AG04449 (cell line): ENCODE data around the gene CALN1.

ENCODE experiments used
- CTCF ChIA-PET: fragments of 350-600 bp; formaldehyde crosslinking; extraction: SDS; loops from one replicate; lab custom pipeline; 2021; ENCODE audit warnings: antibody characterized with exemption; lab: Yijun Ruan, JAX
- POLR2A ChIA-PET: fragments of 400-600, 350-600 bp; formaldehyde crosslinking; extraction: SDS; loops from one replicate; lab custom pipeline; 2020; ENCODE audit warnings: antibody characterized with exemption, inconsistent platforms; lab: Yijun Ruan, JAX
- DNase-seq: peaks from one replicate; pipeline ENCODE4 v3.0.0-alpha.2; 2010; ENCODE audit warnings: low read depth, low spot score
- H3K4me3 ChIP-seq: 2 replicates; pipeline ENCODE4 v1.5.1; 2011; ENCODE audit warnings: low read depth, mild to moderate bottlenecking, control low read depth, low read length
- TF ChIP-seq, protein P1 (sequence below): IDR thresholded peaks from one replicate; pipeline ENCODE4 v1.5.1; 2011; ENCODE audit warnings: mild to moderate bottlenecking, moderate library complexity, low read length, control low read depth, inconsistent platforms; ENCODE audit not compliant: insufficient read depth; ENCODE audit errors: missing control alignments

Gene CALN1

DNA sequence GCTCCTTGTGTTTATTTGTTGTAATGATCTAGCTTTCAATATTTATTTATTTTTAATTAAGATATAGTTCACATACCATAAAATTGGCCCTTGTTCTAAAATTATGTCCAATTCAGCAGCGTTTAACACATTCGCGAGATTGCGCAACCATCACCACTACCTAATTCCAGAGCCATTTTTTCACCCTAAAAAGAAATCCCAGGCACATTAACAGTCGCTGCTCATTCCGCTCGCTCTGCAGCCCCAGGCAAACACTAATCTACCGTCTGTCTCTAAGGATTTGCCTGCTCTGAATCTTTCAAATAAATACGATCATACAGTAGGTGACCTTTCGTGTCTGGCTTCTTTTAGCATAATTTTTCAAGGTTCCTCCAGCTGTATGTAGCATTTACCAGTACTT, 616.7 kb downstream of the CALN1 start:
- TF ChIP-seq, protein P1, sequence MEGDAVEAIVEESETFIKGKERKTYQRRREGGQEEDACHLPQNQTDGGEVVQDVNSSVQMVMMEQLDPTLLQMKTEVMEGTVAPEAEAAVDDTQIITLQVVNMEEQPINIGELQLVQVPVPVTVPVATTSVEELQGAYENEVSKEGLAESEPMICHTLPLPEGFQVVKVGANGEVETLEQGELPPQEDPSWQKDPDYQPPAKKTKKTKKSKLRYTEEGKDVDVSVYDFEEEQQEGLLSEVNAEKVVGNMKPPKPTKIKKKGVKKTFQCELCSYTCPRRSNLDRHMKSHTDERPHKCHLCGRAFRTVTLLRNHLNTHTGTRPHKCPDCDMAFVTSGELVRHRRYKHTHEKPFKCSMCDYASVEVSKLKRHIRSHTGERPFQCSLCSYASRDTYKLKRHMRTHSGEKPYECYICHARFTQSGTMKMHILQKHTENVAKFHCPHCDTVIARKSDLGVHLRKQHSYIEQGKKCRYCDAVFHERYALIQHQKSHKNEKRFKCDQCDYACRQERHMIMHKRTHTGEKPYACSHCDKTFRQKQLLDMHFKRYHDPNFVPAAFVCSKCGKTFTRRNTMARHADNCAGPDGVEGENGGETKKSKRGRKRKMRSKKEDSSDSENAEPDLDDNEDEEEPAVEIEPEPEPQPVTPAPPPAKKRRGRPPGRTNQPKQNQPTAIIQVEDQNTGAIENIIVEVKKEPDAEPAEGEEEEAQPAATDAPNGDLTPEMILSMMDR = no peak
- no peak overlapping the region for H3K4me3 ChIP-seq
- CTCF ChIA-PET = no interaction called here
- POLR2A ChIA-PET = no interaction called here
- no peak for DNase-seq

DNA sequence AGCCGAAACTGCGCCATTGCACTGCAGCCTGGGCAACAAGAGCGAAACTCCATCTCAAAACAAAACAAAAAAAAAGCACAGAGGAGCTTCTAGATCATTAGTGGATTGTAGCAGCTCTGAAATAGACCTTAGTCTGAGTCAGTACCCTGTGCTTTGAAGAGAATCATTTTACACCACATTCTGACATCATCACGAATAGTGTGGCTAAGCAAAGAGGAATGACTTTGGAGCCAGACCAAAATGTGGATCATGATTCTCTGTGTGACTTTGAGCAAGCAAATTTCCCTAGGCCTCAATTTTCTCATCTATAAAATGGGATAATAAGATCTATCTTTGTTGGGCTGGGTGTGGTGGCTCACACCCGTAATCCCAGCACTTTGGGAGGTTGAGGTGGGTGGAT, 618.9 kb downstream of the CALN1 start:
- ChIA-PET POLR2A (no interaction called here), CTCF (no interaction called here)
- DNase-seq = peak; percentile 21
- no peak overlapping the region for H3K4me3 ChIP-seq
- TF ChIP-seq, protein P1 = no peak

DNA sequence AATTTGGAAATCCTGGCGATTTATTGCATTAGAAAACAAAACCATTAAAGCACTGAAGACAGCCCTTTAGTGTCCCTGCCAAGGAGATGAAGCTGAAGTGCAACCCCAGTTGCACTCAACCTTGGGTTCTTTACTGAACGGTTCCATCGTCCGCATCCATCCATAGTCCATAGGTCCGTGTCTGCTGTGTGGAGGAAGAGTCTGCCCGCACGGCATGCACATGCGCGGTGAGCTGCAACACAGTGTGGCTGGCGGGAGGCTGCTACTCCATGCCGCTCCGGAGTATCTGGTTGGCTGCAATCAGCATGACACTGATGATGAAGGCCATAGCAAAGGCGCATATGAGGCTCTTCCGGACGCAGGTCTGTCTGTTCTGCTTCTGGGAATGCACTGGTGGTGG, 624.6 kb downstream of the CALN1 start:
- TF ChIP-seq, protein P1 = no peak
- no peak overlapping the region for H3K4me3 ChIP-seq
- POLR2A ChIA-PET = no interaction called here
- DNase-seq = no peak
- CTCF ChIA-PET = no interaction called here

DNA sequence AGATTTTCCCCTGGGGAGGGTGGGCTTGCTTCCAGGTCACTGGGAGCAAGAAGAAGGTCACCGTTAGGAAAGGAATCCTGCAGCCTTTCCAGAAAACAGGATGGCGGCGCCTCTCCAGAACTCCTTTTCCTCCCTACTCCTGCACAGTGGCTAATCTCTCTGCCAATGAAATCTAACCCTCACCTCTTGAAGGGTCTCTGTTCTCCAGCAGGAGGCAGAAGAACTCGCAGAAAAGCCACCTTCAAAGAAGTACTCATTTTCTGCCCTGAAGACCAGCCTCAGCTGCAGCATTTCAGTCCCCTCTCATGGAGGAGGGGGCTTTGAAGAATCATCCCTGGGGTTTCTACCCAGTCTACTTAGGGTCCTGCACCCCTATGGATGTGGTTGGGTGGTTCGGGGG, 626.9 kb downstream of the CALN1 start:
- POLR2A ChIA-PET = no interaction called here
- TF ChIP-seq, protein P1 = no peak
- CTCF ChIA-PET = no interaction called here
- DNase-seq = no peak
- H3K4me3 ChIP-seq = no peak overlapping the region

DNA sequence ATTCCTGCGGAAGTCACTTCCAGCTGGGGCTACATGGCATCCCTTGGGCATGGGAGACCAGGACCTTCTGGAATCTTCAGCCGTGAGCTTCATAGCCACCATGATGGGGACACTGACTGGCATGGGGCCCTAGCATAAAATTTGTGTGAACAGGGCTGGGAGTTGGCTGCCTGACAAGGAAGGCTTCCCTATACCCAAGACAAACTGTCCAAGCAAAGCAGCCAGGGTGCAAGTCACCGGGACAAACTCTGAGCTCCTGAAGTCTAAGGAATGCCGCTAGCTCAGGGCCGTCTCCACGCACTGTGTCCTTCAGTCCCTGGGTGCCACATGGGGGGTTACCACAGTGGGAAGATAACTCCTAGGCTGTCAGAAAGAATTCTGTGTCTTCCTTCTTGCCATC, 627.4 kb downstream of the CALN1 start:
- POLR2A ChIA-PET = no interaction called here
- H3K4me3 ChIP-seq = no peak overlapping the region
- no peak for DNase-seq
- CTCF ChIA-PET = no interaction called here
- TF ChIP-seq, protein P1 = no peak

DNA sequence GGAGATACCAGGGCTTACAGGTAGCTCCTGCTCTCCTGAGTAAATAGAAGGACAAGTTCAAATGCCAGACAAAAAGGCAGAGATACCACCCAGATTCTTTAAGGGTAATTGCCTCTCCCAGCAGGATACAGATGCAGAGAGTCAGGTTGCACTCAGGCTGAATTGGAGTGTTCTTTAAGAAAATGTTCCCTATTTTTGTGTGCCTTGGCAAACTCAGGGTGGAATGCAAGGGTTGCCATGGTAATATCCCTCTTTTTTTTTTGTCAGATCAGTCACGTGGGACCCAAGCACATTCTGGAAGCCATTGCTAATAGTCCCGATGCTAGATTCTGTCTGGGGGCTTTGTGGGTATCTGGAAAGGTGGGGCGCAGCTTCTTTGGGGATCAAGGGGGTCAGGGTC, 628.0 kb downstream of the CALN1 start:
- TF ChIP-seq, protein P1 = no peak
- ChIA-PET CTCF (no interaction called here), POLR2A (no interaction called here)
- H3K4me3 ChIP-seq = no peak overlapping the region
- no peak for DNase-seq
